GM18505 (cell line): Measurements from ENCODE around the gene NSUN4.
A peak's percentile ranks its signal among the peaks of the same experiment; 100 is the strongest.

ENCODE experiments used
- ATAC-seq: cut with Tn5 transposase; IDR thresholded peaks from one replicate; pipeline ENCODE4 v1.9.1; 2021; ENCODE audit not compliant: unreplicated experiment
- POLR2A ChIP-seq: IDR thresholded peaks from 4 replicates; pipeline ENCODE4 v1.6.1; 2011; ENCODE audit warnings: borderline replicate concordance; ENCODE audit not compliant: insufficient read depth, insufficient read length; ENCODE audit errors: extremely low read depth

The NSUN4 gene

DNA sequence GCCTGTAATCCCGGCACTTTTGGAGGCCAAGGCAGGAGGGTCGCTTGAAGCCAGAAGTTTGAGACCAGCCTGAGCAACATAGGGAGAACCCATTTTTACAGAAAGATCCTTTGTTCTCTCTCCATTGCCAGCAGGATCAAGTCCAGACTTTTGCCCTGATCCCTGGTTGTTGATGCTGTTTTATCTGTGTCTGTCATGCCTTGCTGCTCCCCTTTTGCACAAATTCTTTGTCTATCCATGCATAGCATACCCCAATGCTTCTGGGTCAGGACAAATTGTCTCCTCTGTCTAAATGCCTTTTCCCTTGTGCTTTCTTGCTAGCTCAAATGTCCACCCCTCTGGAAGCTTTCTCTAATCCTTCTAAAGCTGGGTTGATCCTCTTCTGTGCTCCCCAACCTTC, 28.2 kb downstream of the NSUN4 start:
- no peak for ATAC-seq
- TF ChIP-seq POLR2A = no peak

DNA sequence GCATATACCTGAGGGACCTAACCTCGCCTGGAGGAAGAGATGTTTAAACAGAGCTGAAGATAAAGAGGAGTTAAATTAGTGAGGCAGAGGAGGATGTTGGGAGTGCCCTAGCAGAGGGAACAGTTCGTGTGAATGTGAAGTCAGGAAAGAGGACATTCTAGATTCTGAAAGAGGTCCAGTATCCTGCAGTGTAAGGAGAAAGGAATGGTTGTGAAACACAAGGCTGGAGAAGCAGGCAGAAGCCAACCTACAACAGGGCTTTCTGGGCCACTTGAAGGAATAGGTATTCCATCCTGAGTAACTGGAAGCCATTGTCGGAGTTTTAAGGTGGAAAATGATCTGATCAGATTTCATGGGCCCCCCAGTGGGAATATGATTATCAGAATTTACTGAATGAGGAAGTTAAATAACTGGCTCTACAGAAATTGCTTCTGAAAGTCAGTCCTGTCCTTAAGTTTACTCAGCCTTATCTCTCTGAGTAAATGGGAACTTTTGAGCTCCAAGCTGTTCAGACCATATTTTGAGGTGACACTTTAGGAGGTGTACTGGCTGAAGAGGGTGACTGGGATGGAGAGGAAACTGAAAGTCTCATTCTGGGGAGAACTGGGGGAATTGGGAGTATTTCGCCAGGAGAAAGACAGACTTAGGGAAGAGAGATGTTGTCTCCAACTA, 29.1 kb downstream of the NSUN4 start:
- no peak for ATAC-seq
- no peak for TF ChIP-seq POLR2A

DNA sequence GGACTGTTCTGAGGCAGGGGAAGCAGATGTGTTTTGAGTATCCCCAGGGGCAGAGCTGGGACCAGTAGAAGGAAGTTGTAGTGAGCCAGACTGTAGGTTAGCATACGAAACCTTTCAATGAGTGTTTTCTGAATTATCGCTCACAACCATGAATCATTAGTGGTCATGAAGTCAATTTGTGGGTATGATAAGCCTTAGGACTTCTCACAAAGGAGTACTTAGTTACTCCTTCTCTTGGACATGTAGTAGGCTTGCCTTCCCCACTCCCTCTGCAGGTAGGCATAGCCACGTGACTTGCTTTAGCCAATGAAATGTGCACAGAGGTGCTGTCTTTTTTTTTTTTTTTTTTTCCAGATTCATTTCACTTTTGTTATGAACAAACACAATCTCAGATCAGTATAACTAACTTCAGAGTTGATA, 29.6 kb downstream of the NSUN4 start:
- ATAC-seq = peak; percentile 47

DNA sequence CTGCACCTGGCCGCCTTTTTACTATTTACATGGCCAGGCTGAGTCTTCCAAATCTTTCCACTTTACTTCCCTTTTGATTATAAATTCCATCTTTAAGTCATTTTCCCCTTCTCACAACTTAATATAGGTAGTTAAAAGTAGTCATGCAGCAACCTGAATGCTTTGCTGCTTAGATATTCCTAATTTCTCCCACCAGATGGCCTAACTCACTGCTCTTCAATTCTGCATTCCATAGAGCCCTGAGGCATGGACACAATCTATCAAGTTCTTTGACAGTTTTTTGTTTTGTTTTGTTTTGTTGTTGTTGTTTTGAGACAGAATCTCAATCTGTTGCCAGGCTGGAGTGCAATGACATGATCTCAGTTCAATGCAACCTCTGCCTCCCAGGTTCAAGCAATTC, 31.8 kb downstream of the NSUN4 start:
- TF ChIP-seq POLR2A = no peak
- no peak for ATAC-seq

More for the DNA sequence above, 29.6 kb downstream of the NSUN4 start:
- TF ChIP-seq POLR2A = peak; percentile 41

DNA sequence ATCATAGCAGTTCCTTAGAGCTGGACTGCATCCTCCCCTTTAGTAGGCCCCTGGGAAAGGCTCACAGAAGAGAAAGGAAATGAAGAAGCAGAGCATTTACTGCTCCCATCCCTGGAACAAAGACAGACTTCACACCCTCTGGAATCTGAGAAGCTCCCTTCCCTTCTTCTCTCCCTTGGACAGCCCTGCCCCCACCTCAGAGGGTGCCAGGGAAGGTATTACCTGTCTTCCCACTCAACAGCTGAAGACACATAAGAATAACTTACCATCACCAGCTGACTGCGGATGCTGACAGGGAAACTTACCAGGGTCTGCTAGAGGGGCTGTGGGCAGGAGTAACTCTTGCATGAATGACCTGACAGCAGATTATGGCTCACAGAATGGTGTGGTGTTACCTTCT, 39.4 kb downstream of the NSUN4 start:
- ATAC-seq = no peak
- TF ChIP-seq POLR2A = no peak

DNA sequence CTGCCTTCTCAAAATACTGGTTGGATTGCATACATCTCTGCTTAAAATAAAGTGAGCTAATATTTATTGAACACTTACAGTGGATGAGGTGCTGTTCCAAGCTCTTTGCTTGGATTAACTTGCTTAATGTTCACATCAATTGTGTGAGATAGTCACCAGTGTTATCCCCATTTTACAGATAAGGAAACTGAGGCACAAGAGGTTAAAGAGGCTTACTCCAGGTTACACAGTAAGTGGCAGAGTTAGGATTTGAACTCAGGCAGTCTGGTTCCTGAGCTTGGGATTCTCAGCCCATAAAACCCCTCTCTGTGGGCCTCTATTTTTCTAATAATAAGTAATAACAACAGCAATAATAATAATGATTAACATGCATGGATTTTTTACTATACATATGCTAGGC, 39.9 kb downstream of the NSUN4 start:
- no peak for ATAC-seq
- no peak for TF ChIP-seq POLR2A

DNA sequence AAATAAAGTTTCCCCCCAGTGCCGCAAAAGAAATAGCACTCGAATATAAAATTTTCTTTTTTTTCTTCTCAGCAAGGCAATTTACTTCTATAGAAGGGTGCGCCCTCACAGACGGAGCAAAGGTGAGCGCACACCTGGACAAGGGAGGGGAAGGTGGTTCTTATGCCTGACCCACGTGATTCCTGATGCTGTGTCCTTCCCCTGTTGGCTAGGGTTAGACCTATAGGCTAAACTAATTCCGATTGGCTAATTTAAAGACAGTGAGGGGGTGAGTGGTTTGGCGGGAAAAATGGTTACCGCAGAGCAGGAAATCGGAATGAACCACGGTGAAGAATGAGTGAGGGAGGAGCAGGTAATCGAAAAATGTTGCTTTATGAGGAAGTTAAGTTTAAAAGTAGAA, 52.9 kb downstream of the NSUN4 start:
- TF ChIP-seq POLR2A = no peak
- ATAC-seq = no peak

DNA sequence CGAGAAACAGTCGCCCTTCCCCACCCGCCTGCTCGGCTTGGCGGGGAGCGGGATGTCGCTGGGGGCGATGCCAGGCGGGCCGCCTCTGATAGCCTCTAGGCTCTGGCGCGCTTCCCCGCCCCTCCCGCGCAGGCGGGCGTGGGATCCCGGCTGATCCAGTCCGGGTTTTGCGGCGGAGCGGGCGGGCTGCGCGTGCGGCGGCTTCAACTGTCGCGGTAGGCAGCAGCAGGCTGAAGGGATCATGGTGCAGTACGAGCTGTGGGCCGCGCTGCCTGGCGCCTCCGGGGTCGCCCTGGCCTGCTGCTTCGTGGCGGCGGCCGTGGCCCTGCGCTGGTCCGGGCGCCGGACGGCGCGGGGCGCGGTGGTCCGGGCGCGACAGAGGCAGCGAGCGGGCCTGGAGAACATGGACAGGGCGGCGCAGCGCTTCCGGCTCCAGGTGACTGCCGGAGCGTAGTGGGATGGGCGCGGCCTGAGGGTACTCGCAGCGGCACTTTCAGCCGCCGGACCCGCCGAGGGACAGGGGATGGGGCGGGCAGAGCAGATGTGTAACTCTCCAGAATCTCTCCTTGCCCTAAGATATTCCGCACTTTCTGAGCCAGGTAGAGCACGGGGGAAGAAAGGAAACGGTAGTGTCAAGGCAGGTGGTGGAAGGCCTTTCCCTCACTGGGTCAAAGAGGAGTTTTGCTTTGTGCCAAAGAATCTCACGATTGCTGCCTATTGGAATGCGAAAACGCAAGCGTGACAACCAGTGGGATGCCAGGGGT, 53.7 kb downstream of the NSUN4 start, which contains the start of gene FAAH:
Gene FAAH, plus strand, starts transcription at position 210 of the 764 bp plus-strand sequence. Its CDS starts 32 bp downstream, at position 242.
- no peak for TF ChIP-seq POLR2A
- ATAC-seq = no peak

DNA sequence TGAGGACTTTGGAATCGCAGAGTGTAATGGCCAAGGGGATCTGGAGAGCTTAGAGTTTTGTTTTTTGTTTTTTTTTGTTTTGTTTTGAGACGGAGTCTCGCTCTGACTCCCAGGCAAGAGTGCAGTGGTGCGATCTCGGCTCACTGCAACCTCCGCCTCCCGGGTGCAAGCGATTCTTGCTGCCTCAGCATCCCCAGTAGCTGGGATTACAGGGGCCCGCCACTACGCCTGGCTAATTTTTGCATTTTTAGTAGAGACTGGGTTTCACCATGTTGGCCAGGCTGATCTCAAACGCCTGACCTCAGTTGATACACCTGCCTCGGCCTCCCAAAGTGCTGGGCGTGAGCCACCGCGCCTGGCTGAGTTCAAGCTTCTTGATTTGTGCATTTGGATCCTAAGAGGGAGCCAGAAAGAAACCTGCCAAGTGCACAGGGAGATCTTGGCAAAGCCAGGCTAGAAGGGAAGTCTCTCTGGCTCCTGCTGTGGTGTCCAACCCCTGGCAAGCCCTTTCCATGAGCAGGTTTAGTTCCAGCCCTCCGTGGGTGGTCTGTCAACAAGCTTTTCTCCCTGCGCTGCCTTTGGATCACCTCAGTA, 54.4 kb downstream of the NSUN4 start:
- ATAC-seq = no peak
- TF ChIP-seq POLR2A = no peak

DNA sequence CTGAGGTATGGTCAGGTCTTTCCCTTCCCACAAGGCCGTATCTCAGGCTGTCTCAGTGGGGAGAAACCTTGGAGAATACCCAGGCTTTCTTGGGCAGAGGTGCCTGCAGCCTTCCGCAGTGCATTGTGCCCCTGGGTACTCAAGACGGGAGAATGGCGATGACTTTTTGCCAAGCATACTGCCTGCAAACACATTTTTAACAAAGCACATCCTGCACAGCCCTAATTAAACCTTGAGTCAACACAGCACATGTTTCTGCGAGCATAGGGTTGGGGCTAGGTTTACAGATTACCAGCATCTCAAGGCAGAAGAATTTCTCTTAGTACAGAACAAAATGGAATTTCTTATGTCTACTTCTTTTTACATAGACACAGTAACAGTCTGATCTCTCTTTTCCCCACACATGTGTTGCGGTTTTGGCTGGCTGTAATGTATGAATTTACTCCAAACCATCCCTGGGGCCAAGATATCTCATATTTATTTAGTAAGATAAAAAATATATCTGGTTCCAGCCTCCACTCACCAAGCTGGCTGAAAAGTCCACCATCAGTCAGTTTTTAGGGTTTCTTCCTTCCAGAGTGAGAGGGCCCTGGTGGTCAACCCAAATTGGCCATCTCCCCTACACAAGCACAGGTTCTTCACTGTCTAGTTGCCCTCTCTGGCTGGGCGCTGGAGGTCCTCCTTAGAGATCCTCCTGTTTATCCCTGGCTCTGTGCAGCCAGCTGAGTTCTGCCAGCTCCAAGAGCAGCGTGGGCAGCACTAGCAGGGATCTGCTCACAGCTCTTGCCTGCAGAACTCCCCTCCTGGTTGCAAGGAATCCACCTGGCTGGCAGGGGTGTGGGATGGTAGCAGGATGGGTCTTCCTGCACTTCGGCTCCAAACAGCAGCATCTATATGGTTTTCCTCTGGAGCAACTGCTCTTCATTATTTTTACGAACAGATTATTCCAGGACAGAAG, 56.1 kb downstream of the NSUN4 start:
- no peak for TF ChIP-seq POLR2A

DNA sequence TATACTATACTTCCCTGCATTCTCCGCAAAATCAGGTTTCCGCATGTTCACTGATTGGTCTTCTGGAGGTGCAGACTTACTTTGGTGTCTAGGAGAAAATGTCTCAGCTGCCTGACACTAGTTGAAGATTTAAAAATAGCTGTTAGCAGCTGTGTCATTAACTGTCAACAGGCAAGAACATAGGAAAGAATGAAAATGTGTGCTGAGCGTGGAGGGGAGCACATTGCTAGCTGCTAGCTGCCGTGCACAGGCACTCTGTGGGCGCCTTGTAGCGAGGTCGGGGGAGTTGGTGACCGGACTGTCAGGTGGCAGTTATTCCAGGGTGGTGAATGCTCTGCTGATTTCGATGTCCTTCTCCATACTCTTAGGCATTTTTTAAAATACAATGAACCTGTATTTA, 58.7 kb downstream of the NSUN4 start:
- ATAC-seq = no peak
- no peak for TF ChIP-seq POLR2A

More for the DNA sequence above, 56.1 kb downstream of the NSUN4 start:
- ATAC-seq = no peak

DNA sequence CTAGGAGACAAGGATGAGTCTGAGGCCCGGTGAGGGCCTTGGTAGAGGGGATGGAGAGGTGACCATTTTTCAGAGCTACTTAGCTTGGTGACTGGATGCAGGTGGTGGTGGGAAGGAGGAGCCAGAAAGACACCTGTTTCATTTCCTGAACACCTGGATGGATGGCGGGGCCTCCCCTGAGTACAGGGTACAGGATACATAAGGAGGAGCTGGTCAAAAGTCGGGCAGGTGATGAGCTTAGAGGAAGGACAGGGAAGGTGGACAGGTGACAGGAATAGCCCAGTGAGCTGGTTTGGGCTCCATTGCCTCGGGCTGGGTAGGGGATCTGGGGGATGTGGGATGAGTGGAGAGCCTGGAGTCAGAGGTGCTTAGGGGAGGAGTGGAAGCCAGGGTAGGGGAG, 59.8 kb downstream of the NSUN4 start:
- TF ChIP-seq POLR2A = no peak
- no peak for ATAC-seq
